HK-2 (cell line): Measurements from ENCODE around the gene TLR5.

Experiments
- DNase-seq: peaks from one replicate; pipeline ENCODE4 v3.0.0-alpha.2; 2018; ENCODE audit not compliant: unreplicated experiment

TLR5 gene

DNA sequence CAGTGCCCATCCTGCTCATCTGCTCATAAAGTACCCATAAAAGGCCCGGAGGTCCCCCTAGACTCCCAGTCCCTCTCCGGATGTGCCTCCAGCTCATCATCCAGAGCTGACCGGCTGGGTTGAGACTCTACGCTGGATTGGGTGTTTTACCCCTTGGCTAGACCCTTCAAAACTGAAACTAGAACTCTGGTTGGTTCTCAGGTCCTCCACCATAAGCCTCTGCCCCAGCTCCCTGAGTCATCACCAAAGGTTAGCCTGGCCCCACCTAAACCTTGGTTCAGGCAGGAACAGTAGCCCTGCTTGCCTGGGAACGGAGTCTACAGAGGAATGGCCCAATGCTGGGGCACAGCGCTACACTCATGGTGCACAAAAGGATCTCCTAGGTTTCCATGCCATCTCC lies 75.1 kb downstream of the TLR5 start:
- no peak for DNase-seq

GRCh38 chr1:223066415-223066814 lies 76.6 kb downstream of the TLR5 start:
- no peak for DNase-seq

GRCh38 chr1:223062177-223062576 lies 80.9 kb downstream of the TLR5 start:
- no peak for DNase-seq

DNA sequence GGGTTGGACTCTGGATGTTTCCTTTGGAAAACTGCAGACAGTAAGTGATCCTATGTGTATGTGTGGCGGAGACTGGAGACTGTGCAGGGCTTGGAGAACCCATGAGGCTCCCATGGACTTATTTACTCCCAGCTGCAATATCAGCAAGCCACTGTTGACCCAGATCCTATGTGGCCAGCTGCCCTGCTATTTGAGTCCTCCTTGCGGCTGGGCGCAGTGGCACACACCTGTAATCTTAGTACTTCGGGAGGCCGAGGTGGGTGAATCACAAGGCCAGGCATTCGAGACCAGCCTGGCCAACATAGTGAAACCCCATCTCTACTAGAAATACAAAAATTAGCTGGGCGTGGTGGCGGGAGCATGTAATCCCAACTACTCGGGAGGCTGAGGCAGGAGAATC lies 83.5 kb downstream of the TLR5 start:
- no peak for DNase-seq
